HEK293T (cell line): Measurements from ENCODE around the gene SSTR1.

ENCODE experiments used
- LEF1 ChIP-seq: fragments of 450-650 bp; IDR thresholded peaks from 2 replicates; pipeline ENCODE4 v1.6.1; 2017; ENCODE audit warnings: mild to moderate bottlenecking, borderline replicate concordance
- SUZ12 ChIP-seq: fragments of 450-650 bp; IDR thresholded peaks from 2 replicates; pipeline ENCODE4 v1.6.1; 2016; ENCODE audit warnings: mild to moderate bottlenecking

DNA sequence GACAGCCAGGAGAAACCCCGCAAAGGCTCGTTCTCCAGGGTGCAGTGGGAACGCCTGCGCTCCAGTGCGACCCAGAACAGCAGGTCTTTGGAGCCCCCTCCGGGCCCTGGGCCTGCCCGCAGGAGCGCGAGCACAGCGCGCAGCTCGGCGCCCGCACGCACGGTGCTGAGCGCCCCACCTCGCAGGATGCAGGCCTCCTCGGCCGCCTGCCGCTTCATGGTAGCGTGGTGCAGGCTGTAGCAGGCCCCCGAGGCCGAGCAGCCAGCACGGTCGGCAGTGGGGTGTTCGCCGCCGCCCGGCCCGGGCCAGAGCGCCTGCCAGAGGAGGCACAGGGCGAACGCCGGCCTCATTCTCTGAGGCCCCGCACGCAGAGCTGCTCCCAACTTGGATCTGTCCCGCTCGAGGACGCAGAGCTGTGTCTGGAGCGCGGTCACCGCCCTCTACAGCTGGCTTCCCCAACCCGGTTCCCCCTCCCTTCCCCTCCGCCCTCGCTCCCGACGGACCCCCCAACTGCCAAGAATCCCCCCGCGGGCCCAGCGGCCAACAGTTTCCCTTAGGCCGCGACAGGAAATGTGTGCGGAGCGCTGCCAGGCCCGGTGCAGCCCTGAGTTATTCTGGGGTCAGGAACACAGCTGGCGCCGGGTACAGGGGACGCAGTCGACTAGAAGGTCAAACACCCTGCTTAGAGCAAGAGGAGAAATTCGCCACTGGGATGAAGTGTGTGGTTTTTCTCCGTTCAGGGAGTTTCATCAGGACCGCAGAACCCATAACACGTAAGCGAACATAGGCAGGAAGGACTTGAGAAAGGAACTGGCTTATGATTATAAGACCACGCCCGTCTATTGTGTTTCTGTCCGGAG is 48.2 kb downstream of the SSTR1 start, which contains the start of gene CLEC14A:
- TF ChIP-seq SUZ12, result no peak
- no peak for TF ChIP-seq LEF1
